Esophagus muscularis mucosa (tissue), 4 donors: ENCODE results near the gene CYP39A1. TPM values are rescaled to one million over a fixed set of nuclear protein-coding genes. Genes with fewer than 3 reads are reported as not detected.

Experiments used
- DNase-seq: peaks from one replicate; pipeline ENCODE4 v3.0.0-alpha.2; 2017; ENCODE audit errors: extremely low spot score
- H3K27ac ChIP-seq, 4 donors: fragments of 200-600 bp; sonication (generic); replicated peaks in 1 of 4; 1 replicate in 3 of 4; 2 replicates in 1 of 4; pipeline ENCODE4 v1.5.1; 2016 to 2019; ENCODE audit warnings: mild to moderate bottlenecking in 1 of 4
- H3K27me3 ChIP-seq, 4 donors: fragments of 200-600 bp; sonication (generic); one replicate each; pipeline versions ENCODE4 v1.5.1 to v1.6.0; 2016 to 2019
- H3K36me3 ChIP-seq, 4 donors: fragments of 200-600 bp; sonication (generic); one replicate each; pipeline ENCODE4 v1.5.1; 2016 to 2019
- H3K4me1 ChIP-seq, 4 donors: fragments of 200-600 bp; sonication (generic); one replicate each; pipeline ENCODE4 v1.5.1; 2016 to 2019
- H3K4me3 ChIP-seq, 4 donors: fragments of 200-600 bp; sonication (generic); 1 replicate in 2 of 4; 2 replicates in 2 of 4; pipeline ENCODE4 v1.5.1; 2016 to 2019; ENCODE audit warnings: mild to moderate bottlenecking in 4 of 4, moderate library complexity in 1 of 4
- H3K9me3 ChIP-seq, 4 donors: fragments of 200-600 bp; sonication (generic); 1 replicate in 3 of 4; 2 replicates in 1 of 4; pipeline ENCODE4 v1.5.1; 2016 to 2019
- EP300 ChIP-seq: sonication (generic); formaldehyde crosslinking; IDR thresholded peaks from one replicate; pipeline ENCODE4 v1.6.1; 2017; ENCODE audit warnings: antibody characterized with exemption
- POLR2A ChIP-seq: fragments of 450-650 bp; IDR thresholded peaks from one replicate; pipeline ENCODE4 v1.6.1; 2017; ENCODE audit warnings: antibody characterized with exemption, moderate library complexity, mild to moderate bottlenecking, low read depth
- POLR2AphosphoS5 ChIP-seq, 2 donors: sonication (generic); formaldehyde crosslinking; IDR thresholded peaks; one replicate each; pipeline ENCODE4 v1.6.1; 2017; ENCODE audit warnings: antibody characterized with exemption in 2 of 2
- WGBS: methylation state at CpG from one replicate; pipeline ENCODE4 v1.1.5; 2018; 5-methylcytosine and 5-hydroxymethylcytosine counted together
- intact Hi-C: fragments of 100-400 bp; cut with DNase I; formaldehyde crosslinking; loops from one replicate; pipeline ENCODE4 v1.15.1; 2023
- total RNA-seq, 4 donors: library from RNA; depleted of rRNA; stranded (reverse); fragments of >200 nt; gene quantifications; one replicate each; pipeline versions ENCODE4 v1.1.0 to v1.2.1, GENCODE V29; 2016
- TF ChIP-seq, protein P1 (sequence below), 3 experiments: fragments of 200-600 bp in 2 of 3; fragments of 450-650 bp in 1 of 3; sonication (generic) in 2 of 3; IDR thresholded peaks; one replicate each; pipeline ENCODE4 v1.5.1; 2017 to 2019; ENCODE audit warnings: antibody characterized with exemption in 3 of 3, mild to moderate bottlenecking in 2 of 3, moderate library complexity in 1 of 3

CYP39A1 gene
- total RNA-seq, 4 donors from 2014 or later, result 7.0 to 10.4 (median 7.8) TPM

DNA sequence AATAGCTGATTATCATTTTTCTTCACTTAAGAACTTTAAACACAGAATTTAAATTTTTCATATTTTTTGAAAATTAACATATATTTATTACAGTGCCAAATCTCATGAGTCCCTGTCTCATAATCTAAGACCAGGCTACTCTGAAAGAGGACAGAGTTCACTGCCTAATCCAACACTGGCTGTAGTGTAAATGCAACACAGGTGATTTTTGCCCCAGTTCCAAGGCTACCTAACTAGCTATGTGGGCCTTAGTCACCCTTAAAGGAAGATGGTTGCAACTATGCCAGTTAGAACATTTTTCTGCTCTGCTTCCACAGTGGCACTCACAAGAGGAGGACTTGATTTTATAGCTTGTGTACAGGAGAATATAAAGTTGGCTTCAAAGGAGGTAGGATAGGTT, 5.0 kb upstream of the CYP39A1 start:
- intact Hi-C loops, result no loop called here
- TF ChIP-seq POLR2AphosphoS5 (IDR thresholded peaks at IDR 0.05), result no peak
- no peak for TF ChIP-seq POLR2A
- TF ChIP-seq, protein P1, sequence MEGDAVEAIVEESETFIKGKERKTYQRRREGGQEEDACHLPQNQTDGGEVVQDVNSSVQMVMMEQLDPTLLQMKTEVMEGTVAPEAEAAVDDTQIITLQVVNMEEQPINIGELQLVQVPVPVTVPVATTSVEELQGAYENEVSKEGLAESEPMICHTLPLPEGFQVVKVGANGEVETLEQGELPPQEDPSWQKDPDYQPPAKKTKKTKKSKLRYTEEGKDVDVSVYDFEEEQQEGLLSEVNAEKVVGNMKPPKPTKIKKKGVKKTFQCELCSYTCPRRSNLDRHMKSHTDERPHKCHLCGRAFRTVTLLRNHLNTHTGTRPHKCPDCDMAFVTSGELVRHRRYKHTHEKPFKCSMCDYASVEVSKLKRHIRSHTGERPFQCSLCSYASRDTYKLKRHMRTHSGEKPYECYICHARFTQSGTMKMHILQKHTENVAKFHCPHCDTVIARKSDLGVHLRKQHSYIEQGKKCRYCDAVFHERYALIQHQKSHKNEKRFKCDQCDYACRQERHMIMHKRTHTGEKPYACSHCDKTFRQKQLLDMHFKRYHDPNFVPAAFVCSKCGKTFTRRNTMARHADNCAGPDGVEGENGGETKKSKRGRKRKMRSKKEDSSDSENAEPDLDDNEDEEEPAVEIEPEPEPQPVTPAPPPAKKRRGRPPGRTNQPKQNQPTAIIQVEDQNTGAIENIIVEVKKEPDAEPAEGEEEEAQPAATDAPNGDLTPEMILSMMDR (IDR thresholded peaks at IDR 0.05), result no peak
- Histone ChIP-seq H3K27me3 (no peaks in the 10 kb centered on the region), H3K9me3 (no peaks in the 10 kb centered on the region), H3K4me3 (no peak overlapping the region), H3K27ac (no peak overlapping the region), H3K4me1 (peaks cover 10 to 22% (median 16%) of the 10 kb centered on the region in 4 donors), H3K36me3 (peaks cover 0 to 36% (median 12%) of the 10 kb centered on the region in 4 donors)
- no peak for DNase-seq

GRCh38 chr6:46655803-46656202, 3.2 kb upstream of the CYP39A1 start:
- no peak overlapping the region for H3K4me3 ChIP-seq
- peaks cover 10 to 24% (median 22%) of the 10 kb centered on the region in 4 donors for H3K4me1 ChIP-seq
- H3K9me3 ChIP-seq, result no peaks in the 10 kb centered on the region
- DNase-seq, result no peak
- no peak overlapping the region for H3K27ac ChIP-seq
- intact Hi-C loops, result no loop called here
- no peaks in the 10 kb centered on the region for H3K27me3 ChIP-seq
- TF ChIP-seq POLR2A, result no peak
- no peak for TF ChIP-seq POLR2AphosphoS5 (IDR thresholded peaks at IDR 0.05)
- TF ChIP-seq, protein P1 (IDR thresholded peaks at IDR 0.05), result no peak
- TF ChIP-seq EP300, result no peak
- 79% methylated on average over 6 of the region's 6 CpGs for WGBS
- peaks cover 0 to 28% (median 10%) of the 10 kb centered on the region in 4 donors for H3K36me3 ChIP-seq

- intact Hi-C loops, result no loop called here
- Histone ChIP-seq H3K36me3 (peaks cover 0 to 15% (median 7%) of the 10 kb centered on the region in 4 donors), H3K9me3 (no peaks in the 10 kb centered on the region), H3K27ac (peak overlapping the region; percentile 90 to 94 (median 94)), H3K27me3 (no peaks in the 10 kb centered on the region), H3K4me1 (peaks cover 10 to 39% (median 28%) of the 10 kb centered on the region in 4 donors), H3K4me3 (peak overlapping the region; percentile 80 to 97 (median 90))
- DNase-seq, result no peak
- WGBS, result 17% methylated on average over 10 of the region's 10 CpGs
- TF ChIP-seq, protein P1 (IDR thresholded peaks at IDR 0.05), result no peak
- TF ChIP-seq EP300 (no peak), POLR2A (no peak), POLR2AphosphoS5 (IDR thresholded peaks at IDR 0.05) (no peak)
Measured at GRCh38 chr6:46653439-46654195, 999 bp upstream of the CYP39A1 start.

DNA sequence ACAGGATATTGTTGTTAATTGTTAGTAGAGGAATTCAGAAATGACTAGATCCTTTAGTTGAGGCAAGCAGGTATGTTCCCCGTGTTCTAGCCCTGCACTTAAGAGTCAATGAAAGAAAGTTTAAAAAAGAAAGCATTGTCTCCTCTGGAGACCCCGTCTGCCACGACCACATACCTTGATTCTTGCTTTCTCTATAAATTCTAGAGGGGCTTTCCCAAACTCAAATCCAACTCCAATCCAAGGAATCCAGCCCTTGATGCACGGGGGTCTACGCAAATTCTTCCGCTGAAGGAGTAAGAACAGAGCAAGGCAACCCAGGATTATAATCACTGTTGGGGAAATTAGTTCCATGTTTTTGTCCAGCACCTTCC, 401 bp downstream of the CYP39A1 start:
- intact Hi-C loops, result no loop called here
- Histone ChIP-seq H3K36me3 (peaks cover 0 to 11% (median 4%) of the 10 kb centered on the region in 4 donors), H3K4me1 (peaks cover 10 to 39% (median 28%) of the 10 kb centered on the region in 4 donors), H3K9me3 (no peaks in the 10 kb centered on the region), H3K27me3 (no peaks in the 10 kb centered on the region), H3K27ac (peak overlapping the region; percentile 90 to 94 (median 94)), H3K4me3 (peak overlapping the region; percentile 80 to 97 (median 90))
- DNase-seq, result no peak
- under 1% methylated on average over 6 of the region's 6 CpGs for WGBS
- TF ChIP-seq POLR2AphosphoS5 (IDR thresholded peaks at IDR 0.05) (no peak), EP300 (no peak), POLR2A (no peak)
- TF ChIP-seq, protein P1 (IDR thresholded peaks at IDR 0.05), result no peak
